Lower leg skin (tissue), 3 donors: ENCODE measurements around the gene AASDHPPT.

Experiments used
- POLR2A ChIP-seq, 2 donors: fragments of 450-650 bp; IDR thresholded peaks; one replicate each; pipeline ENCODE4 v1.6.1; 2016 to 2017; ENCODE audit warnings: antibody characterized with exemption in 2 of 2, mild to moderate bottlenecking in 1 of 2, moderate library complexity in 1 of 2
- TF ChIP-seq, protein P1 (sequence below), 3 donors: fragments of 450-650 bp; IDR thresholded peaks; one replicate each; pipeline ENCODE4 v1.5.1; 2016; ENCODE audit warnings: antibody characterized with exemption in 3 of 3, mild to moderate bottlenecking in 3 of 3, moderate library complexity in 2 of 3

DNA sequence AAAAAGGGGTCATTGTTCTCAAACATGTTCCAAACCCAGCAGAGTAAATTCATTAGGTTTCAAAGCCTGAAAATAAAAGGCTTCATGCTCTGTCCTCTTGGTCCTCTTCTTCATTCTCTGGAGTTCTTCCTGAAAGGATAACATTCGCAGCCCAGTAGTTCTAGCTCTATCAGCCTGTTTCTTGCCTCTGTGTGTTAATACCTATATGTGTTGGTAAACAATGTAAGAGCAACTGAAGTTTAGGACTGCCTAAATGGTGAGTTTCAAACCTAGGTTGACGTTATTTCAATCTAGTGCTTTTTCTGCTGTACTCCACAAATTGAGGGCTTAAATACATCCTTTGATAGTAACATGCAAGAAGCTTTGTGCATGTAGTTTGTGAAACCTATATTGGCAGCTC, 9.4 kb downstream of the AASDHPPT start:
- TF ChIP-seq, protein P1, sequence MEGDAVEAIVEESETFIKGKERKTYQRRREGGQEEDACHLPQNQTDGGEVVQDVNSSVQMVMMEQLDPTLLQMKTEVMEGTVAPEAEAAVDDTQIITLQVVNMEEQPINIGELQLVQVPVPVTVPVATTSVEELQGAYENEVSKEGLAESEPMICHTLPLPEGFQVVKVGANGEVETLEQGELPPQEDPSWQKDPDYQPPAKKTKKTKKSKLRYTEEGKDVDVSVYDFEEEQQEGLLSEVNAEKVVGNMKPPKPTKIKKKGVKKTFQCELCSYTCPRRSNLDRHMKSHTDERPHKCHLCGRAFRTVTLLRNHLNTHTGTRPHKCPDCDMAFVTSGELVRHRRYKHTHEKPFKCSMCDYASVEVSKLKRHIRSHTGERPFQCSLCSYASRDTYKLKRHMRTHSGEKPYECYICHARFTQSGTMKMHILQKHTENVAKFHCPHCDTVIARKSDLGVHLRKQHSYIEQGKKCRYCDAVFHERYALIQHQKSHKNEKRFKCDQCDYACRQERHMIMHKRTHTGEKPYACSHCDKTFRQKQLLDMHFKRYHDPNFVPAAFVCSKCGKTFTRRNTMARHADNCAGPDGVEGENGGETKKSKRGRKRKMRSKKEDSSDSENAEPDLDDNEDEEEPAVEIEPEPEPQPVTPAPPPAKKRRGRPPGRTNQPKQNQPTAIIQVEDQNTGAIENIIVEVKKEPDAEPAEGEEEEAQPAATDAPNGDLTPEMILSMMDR (IDR thresholded peaks at IDR 0.05) = no peak
- TF ChIP-seq POLR2A (IDR thresholded peaks at IDR 0.05) = no peak
